Subcutaneous adipose tissue (tissue), 4 donors: Measurements from ENCODE around the gene MROH8. TPM values are rescaled to one million over a fixed set of nuclear protein-coding genes. Genes with fewer than 3 reads are reported as not detected.

Experiments used
- total RNA-seq, 4 donors: library from RNA; depleted of rRNA; stranded (reverse); fragments of >200 nt; gene quantifications; one replicate each; pipeline ENCODE4 v1.1.0, GENCODE V29; 2016
- TF ChIP-seq, protein P1 (sequence below): fragments of 450-650 bp; IDR thresholded peaks from one replicate; pipeline ENCODE4 v1.5.1; 2016; ENCODE audit warnings: low read depth, mild to moderate bottlenecking, control low read depth, antibody characterized with exemption, moderate library complexity

MROH8 gene
- total RNA-seq, 4 donors from 2014 or later = 3.6 to 7.2 (median 4.1) TPM

DNA sequence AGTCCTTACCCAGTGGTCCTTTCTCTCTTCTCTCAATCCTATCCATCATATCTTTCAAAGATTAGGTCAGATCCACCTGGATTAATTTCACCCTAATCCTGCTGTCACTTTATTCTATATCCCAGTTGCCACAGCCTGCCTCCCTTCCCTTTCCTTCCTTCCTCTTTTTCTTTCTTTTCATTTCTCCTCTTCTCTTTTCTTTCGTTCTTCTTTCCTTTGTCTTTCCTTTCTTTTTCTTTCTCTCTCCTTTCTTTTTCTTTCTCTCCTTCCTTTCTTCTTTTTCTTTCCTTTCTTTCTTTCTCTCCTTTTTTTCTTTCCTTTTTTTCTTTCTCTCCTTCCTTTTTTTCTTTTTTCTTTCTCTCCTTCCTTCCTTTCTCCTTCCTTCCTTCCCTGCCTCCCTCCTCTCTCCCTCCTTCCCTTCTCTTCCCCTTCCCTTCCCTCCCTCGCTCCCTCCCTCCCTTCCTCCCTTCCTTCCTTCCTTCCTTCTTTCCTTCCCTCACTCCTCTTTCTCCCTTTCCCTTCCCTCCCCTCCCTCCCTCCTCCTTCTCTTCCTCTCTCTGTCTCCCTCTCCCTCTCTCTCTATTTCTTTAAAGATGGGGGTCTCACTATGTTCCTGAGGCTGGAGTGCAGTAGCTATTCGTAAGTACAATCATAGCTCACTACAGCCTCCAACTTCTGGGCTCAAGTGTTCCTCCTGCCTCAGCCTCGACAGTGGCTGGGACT, 15.4 kb downstream of the MROH8 start:
- TF ChIP-seq, protein P1, sequence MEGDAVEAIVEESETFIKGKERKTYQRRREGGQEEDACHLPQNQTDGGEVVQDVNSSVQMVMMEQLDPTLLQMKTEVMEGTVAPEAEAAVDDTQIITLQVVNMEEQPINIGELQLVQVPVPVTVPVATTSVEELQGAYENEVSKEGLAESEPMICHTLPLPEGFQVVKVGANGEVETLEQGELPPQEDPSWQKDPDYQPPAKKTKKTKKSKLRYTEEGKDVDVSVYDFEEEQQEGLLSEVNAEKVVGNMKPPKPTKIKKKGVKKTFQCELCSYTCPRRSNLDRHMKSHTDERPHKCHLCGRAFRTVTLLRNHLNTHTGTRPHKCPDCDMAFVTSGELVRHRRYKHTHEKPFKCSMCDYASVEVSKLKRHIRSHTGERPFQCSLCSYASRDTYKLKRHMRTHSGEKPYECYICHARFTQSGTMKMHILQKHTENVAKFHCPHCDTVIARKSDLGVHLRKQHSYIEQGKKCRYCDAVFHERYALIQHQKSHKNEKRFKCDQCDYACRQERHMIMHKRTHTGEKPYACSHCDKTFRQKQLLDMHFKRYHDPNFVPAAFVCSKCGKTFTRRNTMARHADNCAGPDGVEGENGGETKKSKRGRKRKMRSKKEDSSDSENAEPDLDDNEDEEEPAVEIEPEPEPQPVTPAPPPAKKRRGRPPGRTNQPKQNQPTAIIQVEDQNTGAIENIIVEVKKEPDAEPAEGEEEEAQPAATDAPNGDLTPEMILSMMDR = no peak

DNA sequence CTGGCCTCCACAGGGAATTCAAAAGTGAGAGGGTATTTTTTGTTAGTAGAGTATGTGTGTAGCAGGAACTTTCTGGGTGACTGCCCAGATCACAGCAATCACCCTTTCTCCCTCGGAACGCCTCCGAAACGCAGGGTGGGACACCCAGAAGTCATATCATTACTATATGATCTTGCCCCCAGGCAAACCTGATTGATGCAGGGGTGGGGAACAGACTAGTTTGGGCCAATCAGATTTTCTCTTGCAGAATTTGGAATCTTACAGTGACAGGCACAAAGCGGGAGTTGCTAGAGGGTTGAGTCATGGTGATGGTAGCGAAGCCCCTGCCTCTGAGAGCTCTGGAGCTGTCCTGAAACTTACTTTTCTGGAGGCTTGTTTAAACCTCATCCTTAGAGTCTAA, 16.7 kb downstream of the MROH8 start:
- TF ChIP-seq, protein P1 = no peak

DNA sequence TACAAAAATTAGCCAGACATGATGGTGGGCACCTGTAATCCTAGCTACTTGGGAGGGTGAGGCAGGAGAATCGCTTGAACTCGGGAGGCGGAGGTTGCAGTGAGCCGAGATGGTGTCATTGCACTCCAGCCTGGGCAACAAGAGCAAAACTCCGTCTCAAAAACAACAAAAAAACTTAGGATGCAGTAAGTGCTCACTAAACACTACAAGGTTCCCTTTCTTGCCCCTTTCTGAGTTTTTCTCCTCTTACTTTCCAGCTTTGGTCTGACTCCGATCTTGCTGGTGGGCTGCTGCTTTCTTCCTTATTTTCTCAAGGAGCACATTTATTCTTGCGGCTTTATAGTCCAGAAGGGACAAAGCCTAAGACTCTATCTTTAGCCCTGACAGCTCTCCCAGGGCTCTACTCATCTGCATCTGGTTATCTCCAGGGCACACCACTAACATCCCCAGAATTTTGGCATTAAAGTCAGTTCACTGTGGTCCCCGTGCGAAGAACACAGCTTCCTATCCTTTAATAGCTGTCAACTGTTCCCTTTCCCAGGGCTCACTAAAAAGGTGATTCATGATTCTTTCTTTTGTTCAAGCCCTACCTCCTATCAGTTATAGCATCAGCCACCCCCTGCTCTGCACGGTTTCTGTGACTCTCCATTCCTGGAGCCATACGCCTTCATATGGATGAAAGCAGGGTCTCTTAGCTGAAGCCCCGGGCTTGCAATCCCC, 17.4 kb downstream of the MROH8 start:
- TF ChIP-seq, protein P1 = no peak

DNA sequence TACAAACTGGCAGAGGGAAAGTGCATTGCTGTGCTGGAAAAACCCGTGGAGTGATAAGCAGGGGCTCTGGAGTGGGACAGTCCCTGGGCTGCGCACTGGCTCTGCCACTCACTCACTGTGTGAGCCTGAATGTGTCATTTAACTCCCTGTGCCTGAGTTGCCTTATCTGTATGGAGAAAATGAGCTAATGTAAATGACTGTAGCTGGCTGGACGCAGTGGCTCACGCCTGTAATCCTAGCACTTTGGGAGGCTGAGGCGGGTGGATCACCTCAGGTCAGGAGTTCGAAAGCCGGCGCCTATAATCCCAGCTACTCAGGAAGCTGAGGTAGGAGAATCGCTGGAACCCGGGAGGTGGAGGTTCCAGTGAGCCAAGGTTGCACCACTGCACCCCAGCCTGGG, 18.7 kb downstream of the MROH8 start:
- TF ChIP-seq, protein P1 = no peak

DNA sequence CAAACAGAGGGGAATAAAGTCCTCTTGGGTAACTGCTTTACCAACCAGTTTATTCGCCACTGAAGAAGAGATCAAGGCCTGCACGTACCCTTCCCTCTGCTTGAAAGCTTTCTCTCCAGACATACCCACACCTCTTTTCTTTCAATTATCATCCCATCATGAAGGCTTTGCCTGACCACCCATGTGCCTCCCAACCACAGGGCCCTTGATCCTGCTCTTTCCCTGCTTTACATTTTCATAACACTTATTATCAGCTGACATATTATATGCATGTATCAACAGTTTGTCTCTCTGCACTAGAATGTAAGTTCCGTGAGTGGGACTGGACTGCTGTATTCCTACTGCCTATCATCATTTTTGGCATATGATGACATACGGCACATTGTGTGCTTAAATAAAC, 21.1 kb downstream of the MROH8 start:
- TF ChIP-seq, protein P1 = no peak

DNA sequence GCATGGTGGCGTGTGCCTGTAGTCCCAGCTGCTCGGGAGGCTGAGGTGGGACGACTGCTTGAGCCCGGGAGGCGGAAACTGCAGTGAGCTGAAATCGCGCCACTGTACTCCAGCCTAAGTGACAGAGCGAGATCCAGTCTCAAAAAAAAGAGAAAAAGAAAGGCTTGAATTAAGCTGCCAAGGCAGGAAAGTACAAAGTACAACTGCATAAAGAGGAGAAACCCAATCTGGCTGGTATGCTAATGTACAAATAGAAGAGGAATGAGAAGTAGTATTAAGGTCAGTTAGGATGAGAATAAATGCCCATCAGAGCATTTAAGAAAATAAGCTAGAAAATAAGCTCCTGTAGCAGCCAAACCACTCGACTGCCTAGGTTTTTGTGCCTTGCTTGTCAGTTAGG, 23.4 kb downstream of the MROH8 start:
- TF ChIP-seq, protein P1 = no peak

DNA sequence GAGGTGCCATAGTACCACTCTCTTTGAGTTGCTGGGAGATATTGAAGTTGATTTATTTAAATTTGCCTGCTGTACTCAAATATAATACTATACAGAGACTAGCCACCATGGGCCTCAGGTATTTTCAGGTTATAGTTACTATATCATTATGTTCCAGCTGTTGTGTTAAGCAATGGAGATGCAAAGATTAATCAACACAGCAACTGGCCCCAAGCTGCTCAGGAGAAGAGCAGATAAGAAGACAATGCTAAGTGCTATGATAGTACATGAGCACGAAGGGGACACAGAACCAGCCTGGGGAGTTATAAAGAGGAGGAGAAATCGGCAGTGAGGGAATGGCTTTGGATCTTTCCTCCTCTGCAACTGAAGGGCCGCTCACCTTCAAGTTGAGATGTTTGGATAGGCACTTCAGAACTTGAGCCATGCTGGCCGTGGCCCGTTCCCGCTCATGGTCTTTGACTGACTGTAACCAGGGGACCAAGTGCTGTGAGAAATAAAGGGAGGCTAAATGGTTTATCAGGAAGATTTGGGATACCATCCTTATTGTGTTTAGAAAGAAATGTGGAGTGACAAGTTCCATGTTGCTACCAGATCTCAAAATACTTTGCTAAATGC, 24.6 kb downstream of the MROH8 start:
- TF ChIP-seq, protein P1 = no peak
